A549 treated with AZD9567 at 1 μM for 4 hours (cell line): ENCODE measurements around the gene RIC8A. TPM values are rescaled to one million over a fixed set of nuclear protein-coding genes. Genes with fewer than 3 reads are reported as not detected.

Experiments
- total RNA-seq: library from RNA; stranded (reverse); fragments of 200-300 nt; extraction: Qiagen RNA extraction; gene quantifications from 5 replicates; pipeline ENCODE4 v1.2.3, GENCODE V29; 2022; ENCODE audit not compliant: insufficient read depth

RIC8A gene
- total RNA-seq = 116 to 124 TPM (median 119 TPM) in 5 replicates

GRCh38 chr11:207208-207862 is at the start of gene RIC8A, which contains the start of gene BET1L:
Gene RIC8A (plus strand): TSS chr11:207708. CDS start chr11:208855, 1,147 bp downstream.
Gene BET1L (minus strand): TSS chr11:207399. CDS start chr11:207321, 78 bp downstream.

GRCh38 chr11:192674-193128 is 14.8 kb upstream of the RIC8A start, which contains the start of gene SCGB1C1:
Gene SCGB1C1 (plus strand): TSS chr11:193078. CDS start chr11:193100, 22 bp downstream.

DNA sequence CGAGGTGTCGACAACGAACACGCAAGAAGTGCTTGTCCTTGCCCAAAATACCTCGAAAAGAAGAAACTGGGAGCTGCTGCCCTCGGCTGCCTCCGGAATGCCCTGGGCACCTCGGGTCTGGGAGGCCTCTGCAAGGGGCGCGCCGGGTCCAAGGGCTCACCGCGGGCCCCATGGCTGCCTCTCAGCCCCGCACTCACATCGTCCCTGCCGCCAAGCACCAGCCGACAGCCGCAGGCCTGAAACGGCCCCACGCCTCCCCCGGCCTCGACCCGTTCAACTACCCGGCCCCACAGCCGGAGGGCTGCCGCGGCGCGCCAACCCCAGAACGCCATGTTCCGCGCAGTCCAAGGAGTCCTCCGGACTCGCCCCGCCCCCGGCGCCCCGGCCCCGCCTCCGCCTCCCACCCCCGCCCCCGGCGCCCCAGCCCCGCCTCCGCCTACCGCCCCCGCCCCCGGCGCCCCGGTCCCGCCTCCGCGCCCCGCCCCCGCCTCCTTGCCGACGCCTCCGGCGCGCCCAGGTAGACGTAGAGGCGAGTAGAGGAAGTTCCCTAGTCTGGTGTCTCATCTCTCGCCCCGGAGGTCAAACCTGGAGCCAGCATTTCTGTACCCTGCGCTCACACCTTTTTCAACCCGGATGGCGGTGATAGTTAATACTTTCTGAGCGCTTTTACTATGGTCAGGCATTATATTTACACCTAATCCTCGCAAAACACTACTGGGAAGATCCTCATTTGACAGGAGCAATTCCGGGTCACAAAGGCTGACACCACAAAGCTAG is 28.7 kb downstream of the RIC8A start, which contains the start of gene SIRT3:
SIRT3 (minus strand) TSS at position 346 of the 777 bp plus-strand sequence; CDS start at position 332, 14 bp downstream.

GRCh38 chr11:236774-237767 is 29.6 kb downstream of the RIC8A start, which contains the start of gene PSMD13:
Gene PSMD13 (plus strand): TSS chr11:236976. CDS start chr11:237050, 74 bp downstream.

Other genes starting within 250 kb of the RIC8A start
- gene SCGB1C1, start 14.6 kb upstream of the RIC8A start, total RNA-seq = not detected in 5 replicates
- gene BET1L, start 309 bp upstream of the RIC8A start, total RNA-seq = 41.9 to 51.9 TPM (median 49.4 TPM) in 5 replicates
- 19.5 to 22.8 TPM (median 21.8 TPM) in 5 replicates for gene SIRT3, start 28.6 kb downstream of the RIC8A start, total RNA-seq
- 159 to 219 TPM (median 173 TPM) in 5 replicates for gene PSMD13, start 29.3 kb downstream of the RIC8A start, total RNA-seq
- not detected in 5 replicates for gene NLRP6, start 70.7 kb downstream of the RIC8A start, total RNA-seq
- 4.7 to 14.4 TPM (median 13.1 TPM) in 5 replicates for gene PGGHG, start 81.4 kb downstream of the RIC8A start, total RNA-seq
- not detected in 5 replicates for gene IFITM5, start 91.8 kb downstream of the RIC8A start, total RNA-seq
- gene IFITM2, start 100.1 kb downstream of the RIC8A start, total RNA-seq = 44.1 to 65.8 TPM (median 59.9 TPM) in 5 replicates
- gene IFITM1, start 106.3 kb downstream of the RIC8A start, total RNA-seq = 0.21 to 0.61 TPM (median 0.40 TPM) in 4 of 5 replicates, not detected in the other
- 25.9 to 31.4 TPM (median 29.6 TPM) in 5 replicates for gene IFITM3, start 113.2 kb downstream of the RIC8A start, total RNA-seq
- 3.5 to 19.5 TPM (median 16.4 TPM) in 5 replicates for gene B4GALNT4, start 161.8 kb downstream of the RIC8A start, total RNA-seq
- gene PKP3, start 186.5 kb downstream of the RIC8A start, total RNA-seq = 23.1 to 36.9 TPM (median 34.3 TPM) in 5 replicates
- gene SIGIRR, start 207.3 kb downstream of the RIC8A start, total RNA-seq = 56.8 to 95.7 TPM (median 89.6 TPM) in 5 replicates
- gene ANO9, start 234.3 kb downstream of the RIC8A start, total RNA-seq = 0.84 to 1.3 TPM (median 0.85 TPM) in 4 of 5 replicates, not detected in the other
- 43.9 to 53.0 TPM (median 47.6 TPM) in 5 replicates for gene PTDSS2, start 242.6 kb downstream of the RIC8A start, total RNA-seq